Stomach smooth muscle (tissue), 2 donors: ENCODE data around the gene SHISA5.

ENCODE experiments used
- H3K27ac ChIP-seq: one replicate; pipeline ENCODE4 v1.7.0; 2013; ENCODE audit warnings: mild to moderate bottlenecking, low read length, inconsistent platforms
- H3K27me3 ChIP-seq, 2 donors: one replicate each; pipeline ENCODE4 v1.7.0; 2013; ENCODE audit warnings: low read length in 2 of 2; ENCODE audit not compliant: insufficient read depth in 2 of 2, control insufficient read depth in 1 of 2
- H3K36me3 ChIP-seq, 2 donors: one replicate each; pipeline ENCODE4 v1.7.0; 2013; ENCODE audit warnings: low read length in 2 of 2; ENCODE audit not compliant: control insufficient read depth in 2 of 2, insufficient read depth in 2 of 2
- H3K4me1 ChIP-seq: one replicate; pipeline ENCODE4 v1.7.0; 2013; ENCODE audit warnings: low read length; ENCODE audit not compliant: control insufficient read depth, insufficient read depth
- H3K4me3 ChIP-seq, 2 donors: one replicate each; pipeline ENCODE4 v1.7.0; 2013; ENCODE audit warnings: low read length in 2 of 2
- H3K9ac ChIP-seq, 2 donors: one replicate each; pipeline ENCODE4 v1.7.0; 2013; ENCODE audit warnings: low read length in 2 of 2, mild to moderate bottlenecking in 1 of 2
- H3K9me3 ChIP-seq, 2 donors: one replicate each; pipeline ENCODE4 v1.7.0; 2013; ENCODE audit warnings: low read length in 2 of 2; ENCODE audit not compliant: control insufficient read depth in 2 of 2
- donor health status: healthy.
- donor health status: Pancreatic carcinoma.

Gene SHISA5

DNA sequence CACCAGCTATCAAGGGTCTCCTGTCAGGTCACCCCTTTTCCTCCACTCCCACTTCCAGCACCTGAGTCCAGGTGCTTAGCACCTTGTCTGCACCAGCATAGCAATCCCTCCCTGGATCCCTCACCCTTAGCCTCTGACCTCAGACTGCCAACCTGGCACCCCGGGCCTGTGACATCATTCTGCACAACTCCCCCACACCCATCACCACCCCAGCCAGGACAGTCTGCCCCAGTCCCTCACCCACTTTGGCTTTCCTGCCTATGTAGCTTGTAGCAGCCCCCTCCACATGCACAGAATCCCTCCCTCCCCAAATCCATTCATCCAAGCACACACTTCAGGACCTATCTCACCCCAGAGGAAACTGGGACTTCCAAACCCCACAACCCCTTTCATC lies 73.3 kb downstream of the SHISA5 start:
- peak overlapping the region; percentile 68 to 76 for H3K9ac ChIP-seq
- peak overlapping the region; percentile 92 for H3K27ac ChIP-seq
- H3K4me3 ChIP-seq: peak overlapping the region in 1 of 2 donors; percentile 76
- no peaks in the 10 kb centered on the region for H3K9me3 ChIP-seq
- no peaks in the 10 kb centered on the region for H3K27me3 ChIP-seq
- H3K4me1 ChIP-seq: peaks cover 75% of the 10 kb centered on the region
- H3K36me3 ChIP-seq: peaks cover 12 to 15% of the 10 kb centered on the region in 2 donors

- H3K9me3 ChIP-seq: no peaks in the 10 kb centered on the region
- H3K27me3 ChIP-seq: no peaks in the 10 kb centered on the region
- peak within 1 kb of the TSS; percentile 75 to 76 for H3K9ac ChIP-seq
- peaks cover 12 to 15% of the 10 kb centered on the region in 2 donors for H3K36me3 ChIP-seq
- H3K27ac ChIP-seq: peak within 1 kb of the TSS; percentile 92
- H3K4me3 ChIP-seq: peak within 1 kb of the TSS; percentile 65 to 76
- H3K4me1 ChIP-seq: peaks cover 75% of the 10 kb centered on the region
Observed at GRCh38 chr3:48429960-48430707, 73.8 kb downstream of the SHISA5 start, which contains the start of gene PLXNB1. TSS of gene PLXNB1 (minus strand) at chr3:48430086. CDS start at chr3:48424611, 5,475 bp downstream.

DNA sequence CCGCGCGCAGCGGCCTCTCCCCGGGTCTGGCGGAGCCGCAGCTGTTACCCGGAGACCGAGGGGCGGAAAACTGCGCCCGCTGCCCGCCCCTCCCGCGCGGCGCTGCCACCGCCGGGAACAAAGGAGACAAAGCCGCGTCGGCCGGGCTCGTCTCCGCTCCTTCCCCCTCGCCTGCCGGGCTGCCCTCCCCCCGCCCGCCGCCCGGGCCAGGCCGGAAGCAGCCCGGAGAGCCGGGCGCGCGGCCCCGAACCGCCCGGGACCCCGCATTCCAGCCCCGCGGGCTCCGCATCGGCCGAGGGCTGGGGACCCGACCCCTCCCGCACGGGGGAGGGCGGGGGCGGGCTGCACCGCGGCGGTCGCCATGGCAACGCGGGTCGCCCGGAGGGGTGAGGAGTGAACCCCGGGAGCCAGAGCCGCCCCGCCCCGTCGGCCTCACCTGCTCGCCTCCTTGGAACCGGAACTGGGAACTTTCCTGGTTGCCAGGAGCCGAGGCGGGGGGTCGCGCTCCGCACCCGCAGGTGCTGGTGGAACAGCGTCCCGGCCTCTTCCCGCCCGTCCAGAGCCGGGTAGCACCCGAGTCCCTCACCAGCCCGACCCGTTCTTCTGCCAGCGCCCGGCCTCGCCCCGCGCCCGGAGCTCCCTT lies 74.5 kb downstream of the SHISA5 start:
- Histone ChIP-seq H3K27ac (peak overlapping the region; percentile 92), H3K9ac (peak overlapping the region; percentile 75 to 76), H3K4me3 (peak overlapping the region; percentile 65 to 76), H3K9me3 (no peaks in the 10 kb centered on the region), H3K36me3 (peaks cover 12 to 14% of the 10 kb centered on the region in 2 donors), H3K4me1 (peaks cover 75% of the 10 kb centered on the region), H3K27me3 (no peaks in the 10 kb centered on the region)

- H3K4me1 ChIP-seq: peaks cover 75% of the 10 kb centered on the region
- no peaks in the 10 kb centered on the region for H3K9me3 ChIP-seq
- H3K27me3 ChIP-seq: no peaks in the 10 kb centered on the region
- peak overlapping the region; percentile 65 to 76 for H3K4me3 ChIP-seq
- peak overlapping the region; percentile 75 to 76 for H3K9ac ChIP-seq
- H3K36me3 ChIP-seq: peaks cover 12 to 13% of the 10 kb centered on the region in 2 donors
- H3K27ac ChIP-seq: peak overlapping the region; percentile 92
Observed at GRCh38 chr3:48428572-48429316, 75.2 kb downstream of the SHISA5 start.

- no peaks in the 10 kb centered on the region for H3K9me3 ChIP-seq
- H3K9ac ChIP-seq: peak overlapping the region; percentile 75 to 76
- H3K36me3 ChIP-seq: peaks cover 8 to 12% of the 10 kb centered on the region in 2 donors
- peak overlapping the region; percentile 34 to 76 for H3K4me3 ChIP-seq
- H3K27ac ChIP-seq: peak overlapping the region; percentile 92
- peaks cover 75% of the 10 kb centered on the region for H3K4me1 ChIP-seq
- H3K27me3 ChIP-seq: no peaks in the 10 kb centered on the region
Observed at GRCh38 chr3:48428088-48428571, 75.8 kb downstream of the SHISA5 start.

DNA sequence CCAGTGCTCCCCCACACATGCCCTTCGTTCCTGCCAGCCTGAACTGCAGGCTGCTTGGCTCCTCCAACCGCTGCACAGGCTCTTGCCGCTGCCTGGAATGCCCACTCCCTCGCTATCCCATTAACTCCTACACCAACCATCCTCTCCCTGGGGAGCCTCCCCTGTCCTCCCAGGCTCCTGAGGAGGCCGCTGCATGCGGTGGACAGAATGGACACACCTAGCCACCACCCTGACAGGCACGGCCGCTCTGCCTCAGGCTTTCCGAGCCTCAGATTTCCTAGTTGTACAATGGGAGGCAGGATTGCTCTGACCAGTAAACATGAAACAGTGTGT lies 76.4 kb downstream of the SHISA5 start:
- H3K27me3 ChIP-seq: no peaks in the 10 kb centered on the region
- peaks cover 75% of the 10 kb centered on the region for H3K4me1 ChIP-seq
- no peaks in the 10 kb centered on the region for H3K9me3 ChIP-seq
- H3K36me3 ChIP-seq: peaks cover 7% of the 10 kb centered on the region in 2 donors
- peak overlapping the region; percentile 75 to 76 for H3K9ac ChIP-seq
- peak overlapping the region; percentile 92 for H3K27ac ChIP-seq
- H3K4me3 ChIP-seq: peak overlapping the region; percentile 34 to 76

GRCh38 chr3:48426944-48427629 lies 76.9 kb downstream of the SHISA5 start:
- Histone ChIP-seq H3K9me3 (no peaks in the 10 kb centered on the region), H3K9ac (peak overlapping the region; percentile 75 to 76), H3K4me3 (peak overlapping the region; percentile 34 to 76), H3K27ac (peak overlapping the region; percentile 92), H3K36me3 (peaks cover 2% of the 10 kb centered on the region in 2 donors), H3K27me3 (no peaks in the 10 kb centered on the region), H3K4me1 (peaks cover 76% of the 10 kb centered on the region)

- H3K4me3 ChIP-seq: peak overlapping the region; percentile 34 to 76
- H3K36me3 ChIP-seq: peaks cover 2% of the 10 kb centered on the region in 2 donors
- peaks cover 73% of the 10 kb centered on the region for H3K4me1 ChIP-seq
- peak overlapping the region; percentile 55 to 76 for H3K9ac ChIP-seq
- H3K27me3 ChIP-seq: no peaks in the 10 kb centered on the region
- peak overlapping the region; percentile 92 for H3K27ac ChIP-seq
- no peaks in the 10 kb centered on the region for H3K9me3 ChIP-seq
Observed at GRCh38 chr3:48426401-48426909, 77.5 kb downstream of the SHISA5 start.

GRCh38 chr3:48425281-48425812 lies 78.6 kb downstream of the SHISA5 start:
- no peaks in the 10 kb centered on the region for H3K9me3 ChIP-seq
- peaks cover 69% of the 10 kb centered on the region for H3K4me1 ChIP-seq
- peaks cover 2 to 7% of the 10 kb centered on the region in 2 donors for H3K36me3 ChIP-seq
- peak overlapping the region; percentile 34 to 76 for H3K4me3 ChIP-seq
- H3K27ac ChIP-seq: peak overlapping the region; percentile 92
- H3K27me3 ChIP-seq: no peaks in the 10 kb centered on the region
- peak overlapping the region; percentile 42 to 59 for H3K9ac ChIP-seq
